Measurements from ENCODE around the gene ORMDL3.

Gene ORMDL3

DNA sequence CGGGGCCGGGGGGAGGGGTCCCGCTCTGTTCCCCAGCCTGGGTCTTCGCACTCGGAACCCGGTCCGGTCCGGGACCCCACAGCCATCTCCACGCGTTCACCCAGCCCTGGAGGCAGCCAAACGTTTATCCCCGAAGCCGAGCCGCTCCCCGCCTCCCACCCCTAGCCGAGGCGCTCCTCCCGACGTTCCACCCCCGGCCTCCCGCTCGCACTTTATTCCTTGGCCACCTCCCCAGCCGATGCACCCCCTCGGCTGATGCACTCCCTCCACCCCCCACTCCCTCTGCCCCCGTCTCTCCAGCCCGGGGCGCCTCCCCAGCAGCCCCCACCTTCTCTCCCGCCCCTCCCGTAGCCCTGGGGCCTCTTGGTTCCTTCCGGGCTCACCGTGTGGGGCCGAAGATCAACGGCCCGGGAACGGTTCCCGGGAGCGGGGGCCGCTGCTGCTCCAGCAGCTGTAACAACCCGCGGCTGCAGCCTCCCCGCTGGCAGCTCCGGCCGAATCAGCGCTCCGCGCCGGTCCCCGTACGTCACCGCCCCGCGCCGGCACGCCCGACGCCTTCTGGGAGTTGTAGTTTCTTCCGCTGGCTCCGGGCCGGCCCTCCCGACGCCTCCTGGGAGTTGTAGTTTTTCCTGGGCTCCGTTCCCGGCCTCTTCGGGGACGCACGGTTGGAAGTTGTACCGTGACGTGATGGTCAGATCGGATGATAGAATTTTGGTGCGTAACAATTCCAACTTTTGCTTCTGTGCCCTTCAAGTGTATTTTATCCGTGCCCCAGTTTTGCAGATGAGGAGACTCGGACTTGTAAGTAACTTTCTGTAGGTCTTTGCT, at the start of gene ORMDL3, which contains the start of gene LRRC3C:
TSS of gene ORMDL3 (minus strand) at position 501 of the 828 bp plus-strand sequence. CDS start 3,398 bp downstream, outside the sequence.
TSS of gene LRRC3C (plus strand) at position 632 of the 828 bp plus-strand sequence. CDS start 13,792 bp downstream, outside the sequence.
- DNase-seq (ENCODE audit: low read depth in 2 of 2) = peak; percentile 76 to 81

GRCh38 chr17:39975801-39976200, 48.4 kb upstream of the ORMDL3 start:
- DNase-seq (ENCODE audit: low read depth in 2 of 2) = no peak

DNA sequence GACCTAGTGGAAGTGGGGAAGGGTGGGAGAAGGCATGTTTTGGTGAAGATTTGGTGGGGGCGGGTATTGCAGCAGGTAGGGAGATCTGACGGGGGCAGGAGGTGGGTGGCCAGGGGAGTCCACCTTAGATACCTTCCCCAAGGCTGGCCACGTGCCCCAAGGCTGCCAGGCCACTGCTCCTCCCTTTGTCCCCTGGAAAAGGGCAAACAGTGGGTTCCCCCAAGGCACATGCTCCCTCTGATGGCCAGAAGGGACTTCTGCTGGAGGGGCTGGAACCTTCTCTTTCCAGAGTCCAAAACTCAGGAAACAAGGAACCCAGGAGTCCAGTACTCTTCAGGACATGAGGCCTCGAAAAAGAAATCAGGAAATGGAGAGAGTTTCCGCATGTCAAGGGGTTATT, 47.0 kb upstream of the ORMDL3 start:
- DNase-seq (ENCODE audit: low read depth in 2 of 2) = no peak

GRCh38 chr17:39973496-39973895, 46.1 kb upstream of the ORMDL3 start:
- DNase-seq (ENCODE audit: low read depth in 2 of 2) = no peak

GRCh38 chr17:39972271-39972670, 44.9 kb upstream of the ORMDL3 start:
- DNase-seq (ENCODE audit: low read depth in 2 of 2) = no peak

- DNase-seq (ENCODE audit: low read depth in 2 of 2) = no peak
These were observed 43.7 kb upstream of the ORMDL3 start for GRCh38 chr17:39971076-39971603.

- DNase-seq (ENCODE audit: low read depth in 2 of 2) = no peak
These were observed 42.8 kb upstream of the ORMDL3 start for GRCh38 chr17:39970157-39970692.

GRCh38 chr17:39969375-39969774, 42.0 kb upstream of the ORMDL3 start:
- DNase-seq (ENCODE audit: low read depth in 2 of 2) = no peak

DNA sequence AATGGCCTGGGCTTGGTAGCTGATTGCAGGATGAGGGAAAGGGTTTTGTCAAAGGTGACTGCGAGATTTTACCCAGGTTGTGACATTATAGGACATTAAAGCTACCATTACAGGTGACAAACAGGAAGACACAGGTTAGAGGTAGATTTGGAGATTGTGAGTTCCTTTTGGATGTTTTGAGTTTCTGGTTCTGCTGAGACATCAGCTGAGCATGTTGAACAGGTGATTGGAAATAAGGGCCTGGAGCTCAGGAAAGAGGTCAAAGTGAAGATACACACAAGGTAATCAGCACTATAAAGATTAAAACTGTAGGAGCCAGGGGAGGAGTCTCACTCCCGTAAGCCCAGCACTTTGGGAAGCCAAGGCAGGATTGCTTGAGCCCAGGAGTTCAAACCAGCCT, 41.4 kb upstream of the ORMDL3 start:
- no peak for DNase-seq (ENCODE audit: low read depth in 2 of 2)

DNA sequence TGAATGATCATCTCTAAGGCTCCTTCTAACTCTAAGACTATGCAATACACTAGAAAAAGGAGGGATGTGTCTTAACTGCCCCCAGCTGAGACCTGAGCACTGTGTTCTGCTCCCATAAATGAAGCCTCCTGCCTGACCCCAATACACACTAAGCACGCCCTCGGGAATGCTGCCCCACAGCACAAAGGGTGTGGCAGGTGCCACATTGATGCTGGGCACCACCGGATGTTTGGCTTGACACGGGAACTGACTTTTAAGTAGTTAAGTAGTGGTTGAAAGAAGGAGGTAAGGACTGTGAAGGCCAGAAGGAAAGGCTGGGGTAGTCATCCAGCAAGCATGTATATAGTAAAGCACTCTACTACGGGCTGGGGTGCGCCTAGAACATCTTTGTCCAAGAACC, 39.4 kb upstream of the ORMDL3 start:
- no peak for DNase-seq (ENCODE audit: low read depth in 2 of 2)

DNA sequence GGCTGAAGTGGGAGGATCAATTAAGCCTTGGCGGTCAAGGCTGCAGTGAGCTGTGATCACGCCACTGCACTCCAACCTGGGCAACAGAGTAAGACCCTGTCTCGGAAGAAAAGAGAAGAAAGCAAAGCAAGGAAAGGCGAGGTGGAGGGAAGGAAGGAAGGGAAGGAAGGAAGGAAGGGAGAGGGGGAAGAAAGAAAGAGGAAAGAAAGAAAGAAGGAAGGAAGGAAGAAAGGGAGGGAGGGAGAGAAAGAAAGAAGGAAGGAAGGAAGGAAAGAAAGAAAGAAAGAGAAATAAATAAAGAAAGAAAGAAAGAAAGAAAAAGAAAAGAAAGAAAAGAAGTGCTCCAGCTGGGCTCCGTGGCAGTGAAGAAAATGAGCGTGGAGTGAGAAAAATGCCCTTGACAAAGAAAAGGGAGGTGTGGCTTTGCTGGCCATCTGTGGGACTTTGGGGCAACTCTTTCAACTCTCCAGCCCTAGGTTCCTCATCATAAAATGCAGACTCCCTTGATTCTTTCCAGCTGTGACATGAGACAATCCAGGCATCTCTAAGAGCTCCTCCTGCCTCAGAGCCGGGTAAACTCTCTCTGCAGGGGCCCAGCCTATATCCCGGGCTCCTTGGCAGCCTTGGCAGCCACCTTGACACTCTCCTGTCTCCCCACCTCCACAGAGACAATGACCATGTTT, 37.8 kb upstream of the ORMDL3 start:
- DNase-seq (ENCODE audit: low read depth in 2 of 2) = no peak

DNA sequence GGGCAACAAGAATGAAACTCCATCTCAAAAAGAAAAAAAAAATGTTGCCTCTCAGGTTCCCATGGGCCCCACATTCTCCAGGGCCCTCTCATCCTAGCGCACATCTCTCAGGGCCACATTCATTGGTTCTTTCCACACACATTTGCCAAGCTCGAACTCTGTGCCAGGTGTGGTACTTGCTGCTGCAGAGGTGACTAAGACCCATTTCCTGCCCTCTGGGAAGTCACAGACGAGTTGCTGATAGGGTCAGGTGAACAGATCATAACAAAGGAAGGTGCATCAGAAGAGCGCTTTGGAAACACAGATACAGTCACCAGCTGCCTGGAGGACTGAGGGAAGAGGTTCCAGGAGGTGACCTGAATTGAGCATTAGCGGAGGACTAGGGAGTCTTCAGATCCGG, 36.4 kb upstream of the ORMDL3 start:
- no peak for DNase-seq (ENCODE audit: low read depth in 2 of 2)

GRCh38 chr17:39962642-39963220, 35.3 kb upstream of the ORMDL3 start, which contains the start of gene GSDMA:
Gene GSDMA (plus strand): TSS chr17:39963004. CDS start chr17:39965688, 2,684 bp downstream.
- no peak for DNase-seq (ENCODE audit: low read depth in 2 of 2)

- DNase-seq (ENCODE audit: low read depth in 2 of 2) = no peak
These were observed 33.2 kb upstream of the ORMDL3 start for GRCh38 chr17:39960524-39961041.

DNA sequence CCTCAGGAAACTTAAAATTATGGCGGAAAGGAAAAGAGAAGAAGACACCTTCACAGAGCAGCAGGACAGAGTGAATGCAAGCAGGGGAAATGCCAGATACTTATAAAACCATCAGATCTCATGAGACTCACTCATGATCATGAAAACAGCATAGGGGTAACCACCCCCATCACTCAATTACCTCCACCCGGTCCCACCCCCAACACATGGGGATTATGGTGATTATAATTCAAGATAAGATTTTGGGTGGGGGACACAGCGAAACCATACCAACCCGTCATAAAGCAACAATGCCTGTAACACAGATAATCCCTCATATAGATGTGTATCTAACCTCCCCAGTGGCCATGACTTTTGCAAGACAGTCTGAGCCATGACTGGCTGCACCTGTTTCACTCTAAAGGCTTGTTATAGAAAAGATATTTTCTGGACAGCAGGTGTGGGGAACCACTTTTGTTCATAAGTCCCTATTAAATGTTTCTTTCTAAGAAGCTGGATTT, 28.4 kb upstream of the ORMDL3 start:
- no peak for DNase-seq (ENCODE audit: low read depth in 2 of 2)

GRCh38 chr17:39954876-39955275, 27.5 kb upstream of the ORMDL3 start:
- no peak for DNase-seq (ENCODE audit: low read depth in 2 of 2)

DNA sequence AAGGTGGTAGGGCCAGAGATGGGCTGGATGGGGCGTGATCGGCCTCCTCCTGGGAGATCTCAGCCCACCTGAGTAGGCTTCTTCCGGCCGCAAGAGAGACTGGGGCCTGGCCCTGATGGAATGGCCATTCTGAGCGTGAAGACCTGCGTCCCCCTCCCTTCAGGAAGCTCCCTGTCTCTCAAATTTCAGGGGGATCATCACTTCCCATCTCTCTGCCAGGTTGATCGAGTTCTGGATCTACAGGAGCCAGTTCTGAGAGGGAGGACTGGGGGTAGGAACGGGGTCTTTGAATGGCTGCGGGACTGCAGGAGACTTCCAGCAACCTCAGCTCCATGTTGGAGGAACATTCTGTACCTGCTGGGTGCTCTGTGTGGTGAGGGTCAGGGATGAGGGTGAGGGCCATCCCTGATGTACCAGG, 26.1 kb upstream of the ORMDL3 start:
- DNase-seq (ENCODE audit: low read depth in 2 of 2) = no peak

- peak; percentile 73 to 79 for DNase-seq (ENCODE audit: low read depth in 2 of 2)
These were observed 25.5 kb upstream of the ORMDL3 start for GRCh38 chr17:39952680-39953470.

DNA sequence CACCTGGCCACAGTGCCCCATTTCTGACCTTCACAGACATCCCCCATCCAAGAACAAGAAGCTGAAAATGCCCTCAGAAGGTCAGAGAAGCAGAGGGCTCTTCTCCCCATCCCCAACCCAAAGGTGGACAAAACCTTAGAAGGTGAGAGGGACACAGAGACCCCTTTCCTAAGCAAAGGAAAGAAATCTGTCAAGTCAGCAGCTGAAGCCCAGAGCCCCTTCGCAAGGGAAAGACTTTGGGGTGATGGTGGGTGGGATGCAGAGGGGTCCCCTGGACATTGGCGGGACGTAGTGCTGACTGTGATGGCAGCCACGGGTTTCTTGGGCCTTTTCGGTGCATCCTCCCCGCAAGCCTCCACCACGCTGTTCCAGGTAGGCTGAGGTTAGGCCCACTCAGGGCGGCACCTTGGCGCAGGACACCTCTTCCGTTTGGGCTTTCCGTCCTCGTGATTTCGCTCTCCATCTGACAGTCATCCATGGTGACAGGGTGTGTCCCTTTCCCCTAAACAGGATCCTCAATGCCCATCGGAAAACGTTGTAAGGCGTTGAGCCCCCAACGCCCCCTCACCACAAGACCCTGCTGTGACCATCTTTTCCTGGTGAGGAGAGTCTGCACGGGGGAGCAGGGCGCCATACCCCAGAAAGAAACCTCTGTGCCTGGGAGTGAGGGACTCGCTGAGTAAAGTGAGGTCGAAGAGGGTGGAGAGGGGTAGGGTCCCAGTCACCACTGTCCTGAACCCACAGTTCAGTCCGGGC, 24.7 kb upstream of the ORMDL3 start:
- no peak for DNase-seq (ENCODE audit: low read depth in 2 of 2)

DNA sequence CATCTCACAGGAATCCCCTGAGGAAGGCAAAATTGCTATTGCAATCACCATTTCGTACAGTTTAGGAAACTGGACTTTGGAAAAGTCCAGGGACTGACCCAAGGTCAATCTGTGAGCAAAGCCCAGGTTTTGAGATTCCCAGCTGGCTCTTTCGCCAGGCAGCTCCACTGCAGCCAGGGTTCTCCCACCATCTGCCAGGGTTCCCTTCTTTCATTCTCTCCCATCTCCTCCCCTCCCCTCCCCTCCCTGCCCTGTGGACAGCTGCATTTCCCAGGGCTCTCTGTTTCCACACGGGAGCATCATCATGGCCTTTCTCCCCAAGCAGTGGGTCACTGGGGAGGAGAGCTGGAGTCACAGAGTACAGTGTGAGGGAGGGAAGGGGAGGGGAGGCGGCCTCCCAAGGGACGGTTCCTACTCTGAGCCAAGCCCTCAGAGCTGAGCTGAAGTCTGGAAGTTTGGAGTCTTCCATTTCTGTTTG, 23.5 kb upstream of the ORMDL3 start:
- no peak for DNase-seq (ENCODE audit: low read depth in 2 of 2)
